ENCODE results near the gene LRRC45.

DNA sequence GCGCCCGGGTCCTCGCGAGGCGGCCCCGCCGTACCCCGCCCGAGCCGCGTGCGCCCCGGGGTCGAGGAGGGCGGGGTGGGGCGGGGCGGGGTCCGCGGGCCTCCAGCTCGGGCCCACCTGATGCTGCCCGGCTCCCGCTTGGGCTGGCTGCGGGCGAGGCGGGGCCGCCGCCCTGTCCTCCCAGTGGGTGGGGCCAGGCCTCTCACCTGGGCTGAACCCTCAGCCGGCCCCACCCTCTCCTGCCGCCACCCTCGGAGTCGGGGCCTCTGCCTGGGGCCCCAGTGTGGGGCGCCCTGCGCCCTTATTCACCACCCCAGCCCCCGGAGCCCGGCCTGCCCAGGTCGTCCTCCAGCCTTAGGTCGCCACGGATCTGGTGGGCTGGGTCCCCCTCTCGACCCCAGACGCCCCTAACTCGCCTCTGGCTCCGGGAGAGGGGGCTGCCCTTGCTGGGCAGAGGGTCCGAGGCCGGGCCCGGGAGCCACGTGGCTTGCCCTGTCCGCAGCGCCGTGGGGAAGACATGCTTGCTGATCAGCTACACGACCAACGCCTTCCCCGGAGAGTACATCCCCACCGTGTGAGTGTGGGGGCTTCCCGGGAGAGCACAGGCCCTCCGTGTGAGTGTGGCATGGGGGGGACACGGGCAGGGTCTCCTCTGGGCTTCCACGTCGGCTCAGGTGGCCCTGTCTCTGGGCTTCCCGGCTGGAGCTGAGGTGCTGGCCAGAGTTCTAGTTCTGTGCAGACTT is 9.0 kb downstream of the LRRC45 start:
- TF ChIP-seq, protein P1, sequence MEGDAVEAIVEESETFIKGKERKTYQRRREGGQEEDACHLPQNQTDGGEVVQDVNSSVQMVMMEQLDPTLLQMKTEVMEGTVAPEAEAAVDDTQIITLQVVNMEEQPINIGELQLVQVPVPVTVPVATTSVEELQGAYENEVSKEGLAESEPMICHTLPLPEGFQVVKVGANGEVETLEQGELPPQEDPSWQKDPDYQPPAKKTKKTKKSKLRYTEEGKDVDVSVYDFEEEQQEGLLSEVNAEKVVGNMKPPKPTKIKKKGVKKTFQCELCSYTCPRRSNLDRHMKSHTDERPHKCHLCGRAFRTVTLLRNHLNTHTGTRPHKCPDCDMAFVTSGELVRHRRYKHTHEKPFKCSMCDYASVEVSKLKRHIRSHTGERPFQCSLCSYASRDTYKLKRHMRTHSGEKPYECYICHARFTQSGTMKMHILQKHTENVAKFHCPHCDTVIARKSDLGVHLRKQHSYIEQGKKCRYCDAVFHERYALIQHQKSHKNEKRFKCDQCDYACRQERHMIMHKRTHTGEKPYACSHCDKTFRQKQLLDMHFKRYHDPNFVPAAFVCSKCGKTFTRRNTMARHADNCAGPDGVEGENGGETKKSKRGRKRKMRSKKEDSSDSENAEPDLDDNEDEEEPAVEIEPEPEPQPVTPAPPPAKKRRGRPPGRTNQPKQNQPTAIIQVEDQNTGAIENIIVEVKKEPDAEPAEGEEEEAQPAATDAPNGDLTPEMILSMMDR (conservative IDR thresholded peaks at IDR 0.05; ENCODE audit: low read depth in 2 of 2) = no peak
- TF ChIP-seq, protein P2, sequence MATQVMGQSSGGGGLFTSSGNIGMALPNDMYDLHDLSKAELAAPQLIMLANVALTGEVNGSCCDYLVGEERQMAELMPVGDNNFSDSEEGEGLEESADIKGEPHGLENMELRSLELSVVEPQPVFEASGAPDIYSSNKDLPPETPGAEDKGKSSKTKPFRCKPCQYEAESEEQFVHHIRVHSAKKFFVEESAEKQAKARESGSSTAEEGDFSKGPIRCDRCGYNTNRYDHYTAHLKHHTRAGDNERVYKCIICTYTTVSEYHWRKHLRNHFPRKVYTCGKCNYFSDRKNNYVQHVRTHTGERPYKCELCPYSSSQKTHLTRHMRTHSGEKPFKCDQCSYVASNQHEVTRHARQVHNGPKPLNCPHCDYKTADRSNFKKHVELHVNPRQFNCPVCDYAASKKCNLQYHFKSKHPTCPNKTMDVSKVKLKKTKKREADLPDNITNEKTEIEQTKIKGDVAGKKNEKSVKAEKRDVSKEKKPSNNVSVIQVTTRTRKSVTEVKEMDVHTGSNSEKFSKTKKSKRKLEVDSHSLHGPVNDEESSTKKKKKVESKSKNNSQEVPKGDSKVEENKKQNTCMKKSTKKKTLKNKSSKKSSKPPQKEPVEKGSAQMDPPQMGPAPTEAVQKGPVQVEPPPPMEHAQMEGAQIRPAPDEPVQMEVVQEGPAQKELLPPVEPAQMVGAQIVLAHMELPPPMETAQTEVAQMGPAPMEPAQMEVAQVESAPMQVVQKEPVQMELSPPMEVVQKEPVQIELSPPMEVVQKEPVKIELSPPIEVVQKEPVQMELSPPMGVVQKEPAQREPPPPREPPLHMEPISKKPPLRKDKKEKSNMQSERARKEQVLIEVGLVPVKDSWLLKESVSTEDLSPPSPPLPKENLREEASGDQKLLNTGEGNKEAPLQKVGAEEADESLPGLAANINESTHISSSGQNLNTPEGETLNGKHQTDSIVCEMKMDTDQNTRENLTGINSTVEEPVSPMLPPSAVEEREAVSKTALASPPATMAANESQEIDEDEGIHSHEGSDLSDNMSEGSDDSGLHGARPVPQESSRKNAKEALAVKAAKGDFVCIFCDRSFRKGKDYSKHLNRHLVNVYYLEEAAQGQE (IDR thresholded peaks at IDR 0.05; ENCODE audit: unreplicated experiment) = no peak
- no peak for TF ChIP-seq CREB1 (CRISPR knock-in tag; IDR thresholded peaks at IDR 0.05; ENCODE audit: low read depth)
- no peak for TF ChIP-seq EZH2 (IDR thresholded peaks at IDR 0.05; ENCODE audit: low read depth, unreplicated experiment)
